ENCODE measurements around the gene TSPYL1. TPM values are rescaled to one million over a fixed set of nuclear protein-coding genes. Genes with fewer than 3 reads are reported as not detected.

Gene TSPYL1
- total and polyA plus RNA-seq, 3 donors from 2014 or later, result 86.4 to 95.0 (median 91.9) TPM

- no peaks in the 10 kb centered on the region for H3K9me3 ChIP-seq
- peak overlapping the region; percentile 21 to 48 for H3K27ac ChIP-seq
- H3K27me3 ChIP-seq, result no peaks in the 10 kb centered on the region
- intact Hi-C loops (cut with DNase I; ENCODE audit: low total_unique reads), result no loop called here
- 7 to 12% methylated on average over 3 of the region's 3 CpGs for WGBS, 2 donors
- H3K4me1 ChIP-seq, result peaks cover 28% of the 10 kb centered on the region
- H3K36me3 ChIP-seq (ENCODE audit: low read depth, missing control alignments), result no peaks in the 10 kb centered on the region
- H3K4me3 ChIP-seq, result peak overlapping the region; percentile 85 to 100
- no peak for DNase-seq
- TF ChIP-seq CTCF (IDR thresholded peaks at IDR 0.05), result no peak
- TF ChIP-seq POLR2A (IDR thresholded peaks at IDR 0.05), result no peak
Observed at GRCh38 chr6:116277124-116277523, 2.6 kb downstream of the TSPYL1 start.

- intact Hi-C loops (cut with DNase I; ENCODE audit: low total_unique reads), result no loop called here
- Histone ChIP-seq H3K9me3 (no peaks in the 10 kb centered on the region), H3K36me3 (ENCODE audit: low read depth, missing control alignments) (no peaks in the 10 kb centered on the region), H3K27me3 (no peaks in the 10 kb centered on the region), H3K4me3 (no peak overlapping the region), H3K27ac (no peak overlapping the region), H3K4me1 (peaks cover 20% of the 10 kb centered on the region)
- DNase-seq, result no peak
- WGBS, 2 donors, result 76 to 80% methylated on average over 2 of the region's 2 CpGs
- no peak for TF ChIP-seq CTCF (IDR thresholded peaks at IDR 0.05)
- no peak for TF ChIP-seq POLR2A (IDR thresholded peaks at IDR 0.05)
Observed at GRCh38 chr6:116271149-116271708, 8.5 kb downstream of the TSPYL1 start.

GRCh38 chr6:116268589-116269293, 11.0 kb downstream of the TSPYL1 start:
- WGBS, 2 donors, result 31 to 44% methylated on average over 3 of the region's 3 CpGs
- TF ChIP-seq POLR2A (IDR thresholded peaks at IDR 0.05) (no peak), CTCF (IDR thresholded peaks at IDR 0.05) (peak; percentile 54 to 83 (median 79))
- Histone ChIP-seq H3K27me3 (no peaks in the 10 kb centered on the region), H3K9me3 (no peaks in the 10 kb centered on the region), H3K27ac (no peak overlapping the region), H3K36me3 (ENCODE audit: low read depth, missing control alignments) (no peaks in the 10 kb centered on the region), H3K4me1 (no peaks in the 10 kb centered on the region), H3K4me3 (no peak overlapping the region)
- intact Hi-C loops (cut with DNase I; ENCODE audit: low total_unique reads), result no loop called here
- no peak for DNase-seq

GRCh38 chr6:116267836-116268588, 11.7 kb downstream of the TSPYL1 start:
- 57 to 72% methylated on average over 3 of the region's 3 CpGs for WGBS, 2 donors
- no peak for DNase-seq
- Histone ChIP-seq H3K4me1 (no peaks in the 10 kb centered on the region), H3K9me3 (no peaks in the 10 kb centered on the region), H3K36me3 (ENCODE audit: low read depth, missing control alignments) (no peaks in the 10 kb centered on the region), H3K27ac (no peak overlapping the region), H3K27me3 (no peaks in the 10 kb centered on the region), H3K4me3 (no peak overlapping the region)
- TF ChIP-seq CTCF (IDR thresholded peaks at IDR 0.05) (no peak), POLR2A (IDR thresholded peaks at IDR 0.05) (no peak)
- intact Hi-C loops (cut with DNase I; ENCODE audit: low total_unique reads), result no loop called here
